ENCODE results near the gene KRT28.
"Not testable (repeated sequence)": the region's sequence is repeated elsewhere in the genome, so short reads cannot be mapped to it uniquely, and the experiment has no call there.

Gene KRT28

GRCh38 chr17:40778461-40778860 lies 21.3 kb downstream of the KRT28 start:
- DNase-seq = no peak

GRCh38 chr17:40777971-40778370 lies 21.8 kb downstream of the KRT28 start:
- no peak for DNase-seq

- DNase-seq = no peak
These were observed 22.3 kb downstream of the KRT28 start for GRCh38 chr17:40777459-40777858.

- no peak for DNase-seq
These were observed 23.8 kb downstream of the KRT28 start for GRCh38 chr17:40775945-40776344.

GRCh38 chr17:40772101-40772500 lies 27.7 kb downstream of the KRT28 start, which contains the start of gene KRT26:
TSS of gene KRT26 (minus strand) at chr17:40772201. CDS start at chr17:40772113, 88 bp downstream.
- no peak for DNase-seq

GRCh38 chr17:40765657-40766056 lies 34.1 kb downstream of the KRT28 start:
- DNase-seq = no peak

GRCh38 chr17:40763752-40764151 lies 36.0 kb downstream of the KRT28 start:
- DNase-seq = no peak

- DNase-seq = no peak
These were observed 39.4 kb downstream of the KRT28 start for GRCh38 chr17:40760105-40761016.

- DNase-seq = peak; percentile 6
These were observed 44.5 kb downstream of the KRT28 start, which contains the start of gene KRT25 for GRCh38 chr17:40755231-40755630. TSS of gene KRT25 (minus strand) at chr17:40755331. CDS start at chr17:40755271, 60 bp downstream.

- DNase-seq = no peak
These were observed 46.0 kb downstream of the KRT28 start for GRCh38 chr17:40753804-40754203.

GRCh38 chr17:40751065-40751464 lies 48.7 kb downstream of the KRT28 start:
- no peak for DNase-seq

GRCh38 chr17:40750391-40750790 lies 49.4 kb downstream of the KRT28 start:
- no peak for DNase-seq

GRCh38 chr17:40748666-40749065 lies 51.1 kb downstream of the KRT28 start:
- not testable (repeated sequence) for DNase-seq

Data from activated CD4-positive, alpha-beta T cell treated with anti-CD3 and anti-CD28 coated beads, Interleukin-10, Interleukin-2, amounts not matched to agents 100 ng/mL and 50 ng/mL, durations not matched to agents 16 hours and 8 hours (primary cell).